Upper lobe of right lung (tissue), 1 donor: ENCODE data around the gene TMTC4. TPM values are rescaled to one million over a fixed set of nuclear protein-coding genes. Genes with fewer than 3 reads are reported as not detected.
"Not testable (repeated sequence)": the region's sequence is repeated elsewhere in the genome, so short reads cannot be mapped to it uniquely, and the experiment has no call there.

ENCODE experiments used
- ATAC-seq: fragments of 200-7000 bp; cut with Tn5 transposase; one replicate; pipeline ENCODE4 v1.9.1; 2020; ENCODE audit warnings: mild to moderate bottlenecking, moderate library complexity
- DNase-seq: peaks from one replicate; pipeline ENCODE4 v3.0.0-alpha.2; 2020
- H3K27ac ChIP-seq: fragments of 200-600 bp; one replicate; pipeline ENCODE4 v1.8.0; 2022
- H3K27me3 ChIP-seq: fragments of 200-600 bp; one replicate; pipeline ENCODE4 v1.8.0; 2022; ENCODE audit warnings: mild to moderate bottlenecking
- H3K36me3 ChIP-seq: fragments of 200-600 bp; one replicate; pipeline ENCODE4 v1.8.0; 2022
- H3K4me1 ChIP-seq: fragments of 200-600 bp; one replicate; pipeline ENCODE4 v1.8.0; 2022
- H3K4me3 ChIP-seq: fragments of 200-600 bp; one replicate; pipeline ENCODE4 v1.8.0; 2022; ENCODE audit warnings: mild to moderate bottlenecking
- H3K9me3 ChIP-seq: fragments of 200-600 bp; one replicate; pipeline ENCODE4 v1.8.0; 2022
- CTCF ChIP-seq: fragments of 200-600 bp; IDR thresholded peaks from one replicate; pipeline ENCODE4 v1.8.0; 2022; ENCODE audit warnings: antibody characterized with exemption
- intact Hi-C: fragments of 100-400 bp; cut with DNase I; formaldehyde crosslinking; loops from one replicate; pipeline ENCODE4 v1.11.0; 2022
- total RNA-seq: library from RNA; stranded (reverse); fragmentation: NEBNext Ultra II Directional; extraction: Animal tissue kit (Norgen Biotek cat#: 25700); gene quantifications from one replicate; pipeline ENCODE4 v1.2.1, GENCODE V29; 2021
- donor health status: DM: no; HTN: yes; CAD: no; lungs with severe emphysema.

Gene TMTC4
- total RNA-seq, 1 donor from 2014 or later, result 17.5 TPM

GRCh38 chr13:100710176-100710575, 35.6 kb upstream of the TMTC4 start:
- Histone ChIP-seq H3K27me3 (no peaks in the 10 kb centered on the region), H3K36me3 (no peaks in the 10 kb centered on the region), H3K9me3 (no peaks in the 10 kb centered on the region), H3K4me3 (no peak overlapping the region), H3K4me1 (no peaks in the 10 kb centered on the region), H3K27ac (no peak overlapping the region)
- DNase-seq (no peak), ATAC-seq (no peak)
- intact Hi-C loops, result no loop called here
- no peak for TF ChIP-seq CTCF

GRCh38 chr13:100707818-100708740, 33.5 kb upstream of the TMTC4 start:
- no peaks in the 10 kb centered on the region for H3K36me3 ChIP-seq
- ATAC-seq, result no peak
- H3K27me3 ChIP-seq, result no peaks in the 10 kb centered on the region
- H3K4me3 ChIP-seq, result no peak overlapping the region
- DNase-seq, result no peak
- no peaks in the 10 kb centered on the region for H3K4me1 ChIP-seq
- H3K9me3 ChIP-seq, result no peaks in the 10 kb centered on the region
- no peak for TF ChIP-seq CTCF
- H3K27ac ChIP-seq, result no peak overlapping the region
- intact Hi-C loops, result no loop called here

GRCh38 chr13:100698331-100698730, 23.7 kb upstream of the TMTC4 start:
- intact Hi-C loops, H3K36me3 ChIP-seq, H3K27ac ChIP-seq, H3K27me3 ChIP-seq, H3K9me3 ChIP-seq, H3K4me3 ChIP-seq, DNase-seq, ATAC-seq, H3K4me1 ChIP-seq: not testable (repeated sequence)

GRCh38 chr13:100695509-100695773, 20.8 kb upstream of the TMTC4 start:
- TF ChIP-seq CTCF, result no peak
- intact Hi-C loops, result no loop called here
- Histone ChIP-seq H3K27me3 (no peaks in the 10 kb centered on the region), H3K36me3 (no peaks in the 10 kb centered on the region), H3K4me1 (no peaks in the 10 kb centered on the region), H3K27ac (no peak overlapping the region), H3K9me3 (no peaks in the 10 kb centered on the region), H3K4me3 (no peak overlapping the region)
- ATAC-seq (no peak), DNase-seq (no peak)

GRCh38 chr13:100694722-100695508, 20.3 kb upstream of the TMTC4 start:
- ATAC-seq, result peak; percentile 85
- TF ChIP-seq CTCF, result peak; percentile 46
- no peaks in the 10 kb centered on the region for H3K36me3 ChIP-seq
- no peak overlapping the region for H3K4me3 ChIP-seq
- DNase-seq, result no peak
- intact Hi-C loops, result no loop called here
- peaks cover 2% of the 10 kb centered on the region for H3K9me3 ChIP-seq
- no peaks in the 10 kb centered on the region for H3K27me3 ChIP-seq
- H3K27ac ChIP-seq, result no peak overlapping the region
- H3K4me1 ChIP-seq, result no peaks in the 10 kb centered on the region

GRCh38 chr13:100689191-100689590, 14.6 kb upstream of the TMTC4 start:
- DNase-seq (no peak), ATAC-seq (no peak)
- no peaks in the 10 kb centered on the region for H3K36me3 ChIP-seq
- H3K27me3 ChIP-seq, result no peaks in the 10 kb centered on the region
- H3K4me3 ChIP-seq, result no peak overlapping the region
- no peak for TF ChIP-seq CTCF
- H3K27ac ChIP-seq, result no peak overlapping the region
- H3K9me3 ChIP-seq, result peaks cover 11% of the 10 kb centered on the region
- intact Hi-C loops, result no loop called here
- no peaks in the 10 kb centered on the region for H3K4me1 ChIP-seq
